WTC11 (cell line): ENCODE results near the gene IP6K2. TPM values are rescaled to one million over a fixed set of nuclear protein-coding genes. Genes with fewer than 3 reads are reported as not detected.

Experiments used
- ATAC-seq: fragments of 200-7000 bp; cut with Tn5 transposase; 2 replicates; pipeline ENCODE4 v1.10.0; 2021; ENCODE audit warnings: mild to moderate bottlenecking, moderate library complexity
- CTCF ChIA-PET: fragments of 300-600 bp; sonication (Branson Sonifier 250); formaldehyde crosslinking; loops from one replicate; lab custom pipeline; 2021; ENCODE audit warnings: antibody characterized with exemption; lab: Charles Lee
- POLR2A ChIA-PET: fragments of 350-600 bp; sonication (Branson Sonifier 250); formaldehyde crosslinking; loops from one replicate; lab custom pipeline; 2021; ENCODE audit warnings: antibody characterized with exemption; lab: Charles Lee
- DNase-seq: peaks from one replicate; pipeline ENCODE4 v3.0.0; 2021; ENCODE audit warnings: low spot score
- H3K27ac Mint-ChIP-seq: 2 replicates; pipeline ENCODE4 v1.8.0; 2021; ENCODE audit warnings: mixed read lengths
- H3K27me3 Mint-ChIP-seq: 2 replicates; pipeline ENCODE4 v1.8.0; 2021; ENCODE audit warnings: low read depth, mild to moderate bottlenecking, moderate library complexity, mixed read lengths
- H3K36me3 Mint-ChIP-seq: 2 replicates; pipeline ENCODE4 v1.8.0; 2021; ENCODE audit warnings: mixed read lengths
- H3K4me1 Mint-ChIP-seq: 2 replicates; pipeline ENCODE4 v1.8.0; 2022; ENCODE audit warnings: mixed read lengths
- H3K4me3 Mint-ChIP-seq: 2 replicates; pipeline ENCODE4 v1.8.0; 2021; ENCODE audit warnings: mild to moderate bottlenecking, moderate library complexity, mixed read lengths
- H3K9me3 Mint-ChIP-seq: 2 replicates; pipeline ENCODE4 v1.8.0; 2021; ENCODE audit warnings: mixed read lengths
- CREB1 ChIP-seq: sonication (generic); formaldehyde crosslinking; IDR thresholded peaks from 2 replicates; pipeline ENCODE4 v1.8.0; 2023; ENCODE audit warnings: mild to moderate bottlenecking, missing genetic modification reagents
- ELF4 ChIP-seq: sonication (generic); formaldehyde crosslinking; IDR thresholded peaks from 2 replicates; pipeline ENCODE4 v1.8.1; 2022; ENCODE audit warnings: low read depth, mild to moderate bottlenecking, moderate library complexity, missing genetic modification reagents
- FOXJ3 ChIP-seq: sonication (generic); formaldehyde crosslinking; IDR thresholded peaks from 2 replicates; pipeline ENCODE4 v1.9.0; 2021; ENCODE audit warnings: missing genetic modification reagents, mild to moderate bottlenecking, borderline replicate concordance
- GRHL2 ChIP-seq: fragments of 250-450 bp; sonication (Bioruptor Pico); IDR thresholded peaks from 2 replicates; pipeline ENCODE4 v1.8.0; 2022; ENCODE audit warnings: mild to moderate bottlenecking, moderate library complexity; ENCODE audit not compliant: insufficient replicate concordance, severe bottlenecking
- HMGA2 ChIP-seq: fragments of 250-450 bp; sonication (Bioruptor Pico); IDR thresholded peaks from 2 replicates; pipeline ENCODE4 v1.4.0; 2021; ENCODE audit warnings: mild to moderate bottlenecking, moderate library complexity
- KAT7 ChIP-seq: sonication (generic); formaldehyde crosslinking; IDR thresholded peaks from 2 replicates; pipeline ENCODE4 v1.8.1; 2023; ENCODE audit warnings: missing genetic modification reagents, mild to moderate bottlenecking, borderline replicate concordance
- MXD4 ChIP-seq: fragments of 250-450 bp; sonication (Bioruptor Pico); IDR thresholded peaks from 2 replicates; pipeline ENCODE4 v1.8.0; 2021; ENCODE audit warnings: mild to moderate bottlenecking, moderate library complexity, borderline replicate concordance
- NR1H2 ChIP-seq: sonication (generic); formaldehyde crosslinking; IDR thresholded peaks from 2 replicates; pipeline ENCODE4 v1.9.0; 2021; ENCODE audit warnings: mild to moderate bottlenecking, moderate library complexity, missing genetic modification reagents
- NR3C1 ChIP-seq: sonication (generic); formaldehyde crosslinking; conservative IDR thresholded peaks from 2 replicates; pipeline ENCODE4 v1.8.1; 2023; ENCODE audit warnings: low read depth, mild to moderate bottlenecking, missing genetic modification reagents
- RELA ChIP-seq: sonication (generic); formaldehyde crosslinking; IDR thresholded peaks from 2 replicates; pipeline ENCODE4 v1.8.1; 2022; ENCODE audit warnings: missing genetic modification reagents, mild to moderate bottlenecking, borderline replicate concordance
- SMAD4 ChIP-seq: sonication (generic); formaldehyde crosslinking; IDR thresholded peaks from 2 replicates; pipeline ENCODE4 v1.8.0; 2022; ENCODE audit warnings: mild to moderate bottlenecking, missing genetic modification reagents
- SOX15 ChIP-seq: fragments of 250-450 bp; sonication (Bioruptor Pico); IDR thresholded peaks from 2 replicates; pipeline ENCODE4 v1.9.0; 2021; ENCODE audit warnings: mild to moderate bottlenecking
- TEAD1 ChIP-seq: sonication (generic); formaldehyde crosslinking; IDR thresholded peaks from 2 replicates; pipeline ENCODE4 v1.8.0; 2022; ENCODE audit warnings: mild to moderate bottlenecking, missing genetic modification reagents
- total RNA-seq: library from RNA; stranded (reverse); gene quantifications from 3 replicates; pipeline ENCODE4 v1.2.3, GENCODE V29; 2021
- TF ChIP-seq, protein P1 (sequence below): sonication (generic); formaldehyde crosslinking; IDR thresholded peaks from 2 replicates; pipeline ENCODE4 v1.8.0; 2022; ENCODE audit warnings: mild to moderate bottlenecking, missing genetic modification reagents
- TF ChIP-seq, protein P2 (sequence below): sonication (generic); formaldehyde crosslinking; IDR thresholded peaks from 2 replicates; pipeline ENCODE4 v1.8.1; 2023; ENCODE audit warnings: mild to moderate bottlenecking, missing genetic modification reagents, borderline replicate concordance
- TF ChIP-seq, protein P3 (sequence below): sonication (generic); formaldehyde crosslinking; IDR thresholded peaks from 2 replicates; pipeline ENCODE4 v1.8.0; 2023; ENCODE audit warnings: missing genetic modification reagents
- TF ChIP-seq, protein P4 (sequence below): fragments of 250-450 bp; sonication (Bioruptor Pico); IDR thresholded peaks from 2 replicates; pipeline ENCODE4 v1.9.0; 2021; ENCODE audit warnings: mild to moderate bottlenecking
- TF ChIP-seq, protein P5 (sequence below): fragments of 250-450 bp; sonication (Bioruptor Pico); conservative IDR thresholded peaks from 2 replicates; pipeline ENCODE4 v1.9.0; 2021; ENCODE audit warnings: mild to moderate bottlenecking

IP6K2 gene
- total RNA-seq, 1 experiment from 2014 or later = 123 TPM

DNA sequence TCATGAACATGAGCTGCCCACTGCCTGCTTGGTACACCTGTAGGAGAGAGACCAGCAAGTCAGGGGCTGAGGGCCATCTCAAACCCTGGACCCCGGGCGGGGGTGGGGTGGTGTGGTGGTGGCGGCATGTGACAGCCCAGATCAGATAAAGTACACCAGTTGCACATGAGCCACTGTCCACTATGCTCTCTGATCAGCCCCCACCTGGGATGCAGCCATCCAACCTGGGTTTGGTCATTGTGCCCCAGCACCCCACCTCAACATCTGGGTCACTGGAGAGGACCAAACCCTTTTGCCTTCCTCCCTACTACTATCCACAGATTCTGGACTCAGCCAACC is 28.3 kb downstream of the IP6K2 start:
- no peak for ATAC-seq
- no peak overlapping the region for H3K27ac Mint-ChIP-seq
- H3K27me3 Mint-ChIP-seq = no peaks in the 10 kb centered on the region
- peaks cover 52% of the 10 kb centered on the region for H3K36me3 Mint-ChIP-seq
- H3K9me3 Mint-ChIP-seq = no peaks in the 10 kb centered on the region
- no peak for TF ChIP-seq HMGA2 (CRISPR knock-in tag)
- no peak for TF ChIP-seq GRHL2
- TF ChIP-seq SMAD4 (CRISPR knock-in tag) = no peak
- TF ChIP-seq, protein P1, sequence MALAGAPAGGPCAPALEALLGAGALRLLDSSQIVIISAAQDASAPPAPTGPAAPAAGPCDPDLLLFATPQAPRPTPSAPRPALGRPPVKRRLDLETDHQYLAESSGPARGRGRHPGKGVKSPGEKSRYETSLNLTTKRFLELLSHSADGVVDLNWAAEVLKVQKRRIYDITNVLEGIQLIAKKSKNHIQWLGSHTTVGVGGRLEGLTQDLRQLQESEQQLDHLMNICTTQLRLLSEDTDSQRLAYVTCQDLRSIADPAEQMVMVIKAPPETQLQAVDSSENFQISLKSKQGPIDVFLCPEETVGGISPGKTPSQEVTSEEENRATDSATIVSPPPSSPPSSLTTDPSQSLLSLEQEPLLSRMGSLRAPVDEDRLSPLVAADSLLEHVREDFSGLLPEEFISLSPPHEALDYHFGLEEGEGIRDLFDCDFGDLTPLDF (CRISPR knock-in tag) = no peak
- no peak for TF ChIP-seq TEAD1
- TF ChIP-seq ELF4 = no peak
- TF ChIP-seq NR1H2 (CRISPR knock-in tag) = no peak
- TF ChIP-seq FOXJ3 (CRISPR knock-in tag) = no peak
- TF ChIP-seq, protein P2, sequence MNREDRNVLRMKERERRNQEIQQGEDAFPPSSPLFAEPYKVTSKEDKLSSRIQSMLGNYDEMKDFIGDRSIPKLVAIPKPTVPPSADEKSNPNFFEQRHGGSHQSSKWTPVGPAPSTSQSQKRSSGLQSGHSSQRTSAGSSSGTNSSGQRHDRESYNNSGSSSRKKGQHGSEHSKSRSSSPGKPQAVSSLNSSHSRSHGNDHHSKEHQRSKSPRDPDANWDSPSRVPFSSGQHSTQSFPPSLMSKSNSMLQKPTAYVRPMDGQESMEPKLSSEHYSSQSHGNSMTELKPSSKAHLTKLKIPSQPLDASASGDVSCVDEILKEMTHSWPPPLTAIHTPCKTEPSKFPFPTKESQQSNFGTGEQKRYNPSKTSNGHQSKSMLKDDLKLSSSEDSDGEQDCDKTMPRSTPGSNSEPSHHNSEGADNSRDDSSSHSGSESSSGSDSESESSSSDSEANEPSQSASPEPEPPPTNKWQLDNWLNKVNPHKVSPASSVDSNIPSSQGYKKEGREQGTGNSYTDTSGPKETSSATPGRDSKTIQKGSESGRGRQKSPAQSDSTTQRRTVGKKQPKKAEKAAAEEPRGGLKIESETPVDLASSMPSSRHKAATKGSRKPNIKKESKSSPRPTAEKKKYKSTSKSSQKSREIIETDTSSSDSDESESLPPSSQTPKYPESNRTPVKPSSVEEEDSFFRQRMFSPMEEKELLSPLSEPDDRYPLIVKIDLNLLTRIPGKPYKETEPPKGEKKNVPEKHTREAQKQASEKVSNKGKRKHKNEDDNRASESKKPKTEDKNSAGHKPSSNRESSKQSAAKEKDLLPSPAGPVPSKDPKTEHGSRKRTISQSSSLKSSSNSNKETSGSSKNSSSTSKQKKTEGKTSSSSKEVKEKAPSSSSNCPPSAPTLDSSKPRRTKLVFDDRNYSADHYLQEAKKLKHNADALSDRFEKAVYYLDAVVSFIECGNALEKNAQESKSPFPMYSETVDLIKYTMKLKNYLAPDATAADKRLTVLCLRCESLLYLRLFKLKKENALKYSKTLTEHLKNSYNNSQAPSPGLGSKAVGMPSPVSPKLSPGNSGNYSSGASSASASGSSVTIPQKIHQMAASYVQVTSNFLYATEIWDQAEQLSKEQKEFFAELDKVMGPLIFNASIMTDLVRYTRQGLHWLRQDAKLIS (CRISPR knock-in tag) = no peak
- no peak overlapping the region for H3K4me3 Mint-ChIP-seq
- ChIA-PET CTCF (interaction anchor here (1.6 kb wide), 1 partner anchor 53 kb away, joined by 8 read pairs; the partner anchor contains the start of gene SLC26A6), POLR2A (no interaction called here)
- no peak for DNase-seq
- H3K4me1 Mint-ChIP-seq = peaks cover 14% of the 10 kb centered on the region

DNA sequence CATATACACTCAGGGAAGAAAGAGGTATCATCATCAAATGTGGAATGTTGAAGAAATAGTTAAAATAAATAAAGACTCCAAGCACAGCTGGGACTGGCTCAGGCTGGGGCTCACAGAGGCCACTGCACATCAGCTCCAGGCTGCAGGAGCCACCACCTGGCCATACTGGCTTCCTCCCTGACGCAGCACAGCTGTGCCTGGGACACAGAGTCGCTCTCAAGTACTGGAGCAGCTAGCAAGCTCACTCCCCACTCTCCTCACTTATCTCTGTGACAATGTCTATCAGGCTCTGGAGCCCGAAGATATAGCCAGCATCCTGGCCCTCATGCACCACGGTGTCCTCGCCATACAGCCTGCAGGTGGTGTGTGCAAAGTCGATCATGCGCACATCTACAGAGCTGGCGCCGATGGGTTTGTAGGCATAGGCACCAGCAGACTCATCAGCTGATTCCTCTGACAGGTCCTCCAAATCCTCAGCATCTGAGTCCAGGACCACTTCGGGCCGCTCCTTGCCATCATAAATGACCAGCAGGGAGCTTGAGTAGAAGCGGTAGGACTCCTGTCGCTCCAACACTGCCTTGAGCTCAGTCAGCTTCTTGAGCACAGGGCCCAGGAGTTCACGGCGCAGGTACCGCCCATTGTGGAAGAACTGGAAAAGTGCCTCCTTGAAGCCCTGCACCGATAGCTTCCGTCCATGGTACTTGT is 28.8 kb downstream of the IP6K2 start:
- no peak overlapping the region for H3K27ac Mint-ChIP-seq
- no peak overlapping the region for H3K4me3 Mint-ChIP-seq
- DNase-seq (no peak), ATAC-seq (no peak)
- CTCF ChIA-PET = interaction anchor here (1.6 kb wide), 1 partner anchor 53 kb away, joined by 8 read pairs; the partner anchor contains the start of gene SLC26A6
- peaks cover 16% of the 10 kb centered on the region for H3K4me1 Mint-ChIP-seq
- no peaks in the 10 kb centered on the region for H3K9me3 Mint-ChIP-seq
- no peaks in the 10 kb centered on the region for H3K27me3 Mint-ChIP-seq
- peaks cover 47% of the 10 kb centered on the region for H3K36me3 Mint-ChIP-seq
- POLR2A ChIA-PET = interaction anchor here (0.6 kb wide), 1 partner anchor 212 kb away, joined by 8 read pairs; no protein-coding TSS in a partner anchor
- TF ChIP-seq CREB1 (CRISPR knock-in tag) (no peak), SOX15 (CRISPR knock-in tag) (no peak), GRHL2 (no peak), NR3C1 (CRISPR knock-in tag) (no peak), RELA (CRISPR knock-in tag) (no peak), MXD4 (no peak), KAT7 (CRISPR knock-in tag) (no peak)
- TF ChIP-seq, protein P3, sequence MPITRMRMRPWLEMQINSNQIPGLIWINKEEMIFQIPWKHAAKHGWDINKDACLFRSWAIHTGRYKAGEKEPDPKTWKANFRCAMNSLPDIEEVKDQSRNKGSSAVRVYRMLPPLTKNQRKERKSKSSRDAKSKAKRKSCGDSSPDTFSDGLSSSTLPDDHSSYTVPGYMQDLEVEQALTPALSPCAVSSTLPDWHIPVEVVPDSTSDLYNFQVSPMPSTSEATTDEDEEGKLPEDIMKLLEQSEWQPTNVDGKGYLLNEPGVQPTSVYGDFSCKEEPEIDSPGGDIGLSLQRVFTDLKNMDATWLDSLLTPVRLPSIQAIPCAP (CRISPR knock-in tag) = no peak
- TF ChIP-seq, protein P4, sequence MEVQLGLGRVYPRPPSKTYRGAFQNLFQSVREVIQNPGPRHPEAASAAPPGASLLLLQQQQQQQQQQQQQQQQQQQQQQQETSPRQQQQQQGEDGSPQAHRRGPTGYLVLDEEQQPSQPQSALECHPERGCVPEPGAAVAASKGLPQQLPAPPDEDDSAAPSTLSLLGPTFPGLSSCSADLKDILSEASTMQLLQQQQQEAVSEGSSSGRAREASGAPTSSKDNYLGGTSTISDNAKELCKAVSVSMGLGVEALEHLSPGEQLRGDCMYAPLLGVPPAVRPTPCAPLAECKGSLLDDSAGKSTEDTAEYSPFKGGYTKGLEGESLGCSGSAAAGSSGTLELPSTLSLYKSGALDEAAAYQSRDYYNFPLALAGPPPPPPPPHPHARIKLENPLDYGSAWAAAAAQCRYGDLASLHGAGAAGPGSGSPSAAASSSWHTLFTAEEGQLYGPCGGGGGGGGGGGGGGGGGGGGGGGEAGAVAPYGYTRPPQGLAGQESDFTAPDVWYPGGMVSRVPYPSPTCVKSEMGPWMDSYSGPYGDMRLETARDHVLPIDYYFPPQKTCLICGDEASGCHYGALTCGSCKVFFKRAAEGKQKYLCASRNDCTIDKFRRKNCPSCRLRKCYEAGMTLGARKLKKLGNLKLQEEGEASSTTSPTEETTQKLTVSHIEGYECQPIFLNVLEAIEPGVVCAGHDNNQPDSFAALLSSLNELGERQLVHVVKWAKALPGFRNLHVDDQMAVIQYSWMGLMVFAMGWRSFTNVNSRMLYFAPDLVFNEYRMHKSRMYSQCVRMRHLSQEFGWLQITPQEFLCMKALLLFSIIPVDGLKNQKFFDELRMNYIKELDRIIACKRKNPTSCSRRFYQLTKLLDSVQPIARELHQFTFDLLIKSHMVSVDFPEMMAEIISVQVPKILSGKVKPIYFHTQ (CRISPR knock-in tag) = no peak
- TF ChIP-seq, protein P5, sequence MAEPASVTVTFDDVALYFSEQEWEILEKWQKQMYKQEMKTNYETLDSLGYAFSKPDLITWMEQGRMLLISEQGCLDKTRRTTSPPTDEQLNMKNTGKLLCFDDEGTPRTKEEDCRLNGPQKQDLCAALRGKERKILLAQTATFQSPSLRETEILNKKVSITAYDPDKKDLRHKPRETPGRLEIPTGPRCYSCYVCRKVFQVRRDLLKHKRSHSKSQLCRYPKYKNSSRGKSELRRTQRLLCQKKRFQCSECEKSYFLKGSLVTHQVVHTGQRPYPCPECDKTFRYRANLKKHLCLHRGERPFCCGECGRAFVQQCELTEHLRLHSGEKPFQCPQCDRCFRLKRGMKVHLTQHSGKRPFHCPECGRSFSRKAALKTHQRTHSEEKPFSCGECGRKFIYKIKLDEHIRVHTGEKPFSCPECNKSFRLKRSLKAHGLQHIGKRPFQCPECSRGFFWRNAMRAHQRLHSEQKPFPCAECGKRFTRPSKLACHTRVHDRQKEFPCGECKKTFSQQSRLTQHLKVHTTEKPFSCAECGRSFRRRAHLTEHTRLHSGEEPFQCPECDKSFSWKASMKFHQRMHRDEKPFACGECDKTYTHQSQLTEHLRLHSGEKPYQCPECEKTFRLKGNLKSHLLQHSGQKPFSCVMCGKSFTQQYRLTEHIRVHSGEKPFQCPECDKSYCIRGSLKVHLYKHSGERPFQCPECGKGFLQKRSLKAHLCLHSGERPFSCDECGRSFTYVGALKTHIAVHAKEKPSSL (CRISPR knock-in tag) = no peak
- TF ChIP-seq, protein P2 (CRISPR knock-in tag) = no peak
